CD4-positive, alpha-beta T cell treated with Interleukin-2 at 100 ng/mL for 4 hours (primary cell): ENCODE measurements around the gene TCEAL8.

Source experiments
- DNase-seq: peaks from one replicate; pipeline ENCODE4 v3.0.0-alpha.2; 2020; ENCODE audit warnings: low spot score

Gene TCEAL8

GRCh38 chrX:103214870-103215424 is 40.0 kb downstream of the TCEAL8 start, which contains the start of gene BEX4:
Gene BEX4 (plus strand): TSS chrX:103215108. CDS start chrX:103216154, 1,046 bp downstream.
- DNase-seq, result peak; percentile 74

GRCh38 chrX:103212749-103213457 is 42.1 kb downstream of the TCEAL8 start:
- no peak for DNase-seq

GRCh38 chrX:103211012-103211715 is 43.8 kb downstream of the TCEAL8 start:
- DNase-seq, result peak; percentile 56

- no peak for DNase-seq
Measured at GRCh38 chrX:103210056-103210455, 44.9 kb downstream of the TCEAL8 start.
